Activated CD4-positive, alpha-beta T cell treated with anti-CD3 and anti-CD28 coated beads, Interleukin-2, Interleukin-6, amounts not matched to agents 100 ng/mL and 50 ng/mL, durations not matched to agents 16 hours and 8 hours (primary cell): ENCODE results near the gene EGFL8.

Experiments used
- DNase-seq: peaks from one replicate; pipeline ENCODE4 v3.0.0-alpha.2; 2020

Gene EGFL8

DNA sequence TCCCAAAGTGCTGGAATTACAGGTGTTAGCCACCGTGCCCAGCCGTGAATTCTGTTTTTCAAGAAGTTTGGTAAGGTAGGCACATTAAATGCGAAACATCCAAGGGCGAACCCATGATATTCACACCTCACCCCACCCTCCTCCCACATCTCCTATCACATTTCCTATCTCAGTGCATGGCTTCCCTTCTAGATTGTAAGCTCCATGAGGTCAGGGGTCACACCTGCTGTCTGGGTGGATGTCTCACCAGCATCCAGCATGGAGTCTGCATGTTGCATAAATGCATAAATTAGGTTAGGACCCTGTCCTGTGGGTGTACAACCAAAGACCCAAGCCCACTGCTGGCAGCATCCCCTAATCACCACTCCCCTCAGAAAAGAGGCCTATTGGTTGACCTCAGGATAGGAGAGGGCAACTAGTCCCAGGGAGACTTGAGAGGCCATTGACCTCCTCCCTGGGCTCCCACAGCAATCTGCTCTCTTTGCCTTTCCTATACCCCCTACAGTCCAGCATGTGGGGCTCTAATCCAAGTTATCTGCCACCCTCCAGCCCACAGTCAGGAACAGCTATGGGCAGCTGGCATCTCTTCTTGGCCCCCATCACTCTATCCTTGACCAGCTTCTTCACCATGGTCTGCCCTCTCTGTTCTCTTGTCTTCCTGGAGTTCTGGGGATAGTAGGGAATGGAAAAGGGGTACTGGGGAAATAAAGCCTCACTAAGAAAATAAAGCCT is 16.8 kb upstream of the EGFL8 start:
- no peak for DNase-seq

DNA sequence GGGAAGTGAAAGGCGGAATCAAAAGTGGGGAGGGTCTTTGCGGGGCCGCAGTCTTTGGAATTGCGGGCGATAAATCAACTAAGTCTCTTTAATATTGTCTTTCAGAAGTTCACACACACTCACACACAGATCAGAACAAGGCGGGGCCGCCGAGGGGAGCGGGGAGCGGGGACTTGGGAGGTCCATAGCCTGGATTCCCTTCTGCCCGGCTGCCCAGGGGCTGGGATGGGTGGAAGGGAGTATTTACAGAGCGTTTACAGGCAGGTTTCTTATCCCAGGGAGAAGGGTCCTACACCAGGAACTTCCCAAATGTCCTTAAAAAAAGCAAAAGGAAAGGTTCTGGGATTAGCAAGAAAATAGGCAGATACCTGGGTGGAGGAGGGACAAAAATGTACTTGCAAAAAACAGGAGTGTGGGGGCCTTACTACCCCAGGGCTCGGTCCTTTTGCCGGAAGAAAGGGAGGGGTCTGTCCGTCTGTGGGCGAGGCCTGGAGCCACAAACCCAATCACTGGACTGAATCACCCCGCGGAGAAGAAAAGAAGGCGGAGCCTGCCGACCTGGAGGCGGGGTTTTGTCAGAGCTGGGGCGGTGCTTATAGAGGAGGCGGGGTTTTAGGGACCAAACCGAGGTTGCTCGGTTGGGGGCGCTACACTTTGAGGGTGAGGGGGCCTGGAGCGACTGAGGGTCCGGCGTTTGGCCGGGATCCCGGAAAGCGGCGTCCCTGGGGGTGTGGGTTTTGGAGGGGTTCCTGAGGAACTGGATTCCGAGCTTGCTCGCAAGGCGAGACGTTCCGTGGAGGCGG is 15.9 kb upstream of the EGFL8 start:
- DNase-seq = peak; percentile 55

DNA sequence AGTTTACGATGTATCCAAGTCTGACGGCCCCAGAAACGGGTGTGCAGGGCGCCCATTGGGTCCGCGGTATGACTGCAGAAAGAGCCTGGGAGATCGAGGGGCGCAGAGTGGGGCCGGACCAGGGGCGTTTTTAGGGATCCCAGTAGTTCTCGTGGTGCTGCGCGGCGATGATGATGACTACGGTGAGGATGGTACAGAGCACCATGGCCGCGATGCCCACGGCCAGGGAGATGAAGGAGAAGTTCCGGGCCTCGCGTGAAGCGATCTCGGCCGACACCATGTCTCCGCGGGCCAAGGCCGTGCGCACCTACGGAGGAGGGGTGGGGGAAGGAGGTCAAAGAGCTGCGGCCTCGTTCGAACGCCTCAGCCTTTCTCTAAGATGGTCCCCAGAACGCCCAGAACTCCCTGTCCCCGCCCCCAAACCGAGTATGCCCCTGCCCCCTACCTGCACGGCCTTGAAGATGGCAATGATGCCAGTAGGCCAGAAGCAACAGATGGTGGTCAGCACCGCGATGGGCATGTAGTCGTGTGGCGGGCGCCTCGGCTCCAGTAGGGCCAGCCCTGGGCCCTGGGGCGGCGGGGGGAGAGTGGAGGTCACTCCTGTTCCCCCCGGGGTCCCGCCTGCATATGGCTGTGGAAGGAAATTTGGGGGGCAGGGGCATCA is 15.2 kb upstream of the EGFL8 start:
- DNase-seq = no peak

DNA sequence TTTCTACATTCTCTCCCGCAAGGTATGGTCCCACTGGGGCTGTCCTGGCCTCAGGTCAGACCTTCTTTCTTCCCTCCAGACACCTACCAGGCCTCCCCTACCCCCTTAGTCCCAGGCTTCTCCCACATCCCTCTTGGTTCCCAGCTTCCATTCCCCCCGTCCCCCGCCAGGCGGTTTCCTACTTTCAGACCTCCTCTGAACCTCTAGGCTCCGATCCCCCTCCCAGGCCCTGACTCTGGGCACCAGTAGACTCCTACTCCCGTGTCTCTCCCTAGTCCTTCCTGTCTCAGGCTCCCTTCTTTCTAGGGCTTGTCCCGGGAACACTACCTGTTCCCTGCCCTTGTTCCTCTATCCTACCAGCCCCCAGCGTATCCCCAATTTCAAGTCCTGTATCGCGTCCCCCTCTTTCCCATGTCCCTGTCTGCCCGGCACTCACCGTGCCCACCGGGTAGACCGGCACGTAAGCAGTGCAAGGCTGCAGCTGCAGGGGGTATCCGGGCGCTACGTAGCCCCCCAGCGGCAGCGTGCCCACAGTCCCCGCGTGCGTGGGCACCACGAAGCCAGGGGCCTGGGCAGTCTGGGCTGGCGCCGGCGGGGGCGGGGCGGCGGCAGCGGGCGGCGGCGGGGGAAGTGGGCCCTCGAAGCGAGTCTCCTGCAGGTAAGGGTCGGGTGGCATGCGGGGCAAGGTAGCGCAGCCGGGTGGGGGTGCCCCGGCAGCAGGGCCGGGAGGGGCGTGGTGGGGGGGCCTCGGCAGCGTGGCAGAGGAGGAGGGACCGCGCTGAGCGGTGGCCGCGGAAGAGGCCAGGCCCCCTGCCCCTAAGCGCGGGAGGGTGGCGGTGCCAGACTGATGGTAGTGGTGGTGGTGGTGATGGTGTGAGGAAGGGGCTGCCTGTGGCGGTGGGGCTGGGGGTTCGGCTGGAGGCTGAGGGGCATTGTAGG is 14.2 kb upstream of the EGFL8 start:
- DNase-seq = no peak

DNA sequence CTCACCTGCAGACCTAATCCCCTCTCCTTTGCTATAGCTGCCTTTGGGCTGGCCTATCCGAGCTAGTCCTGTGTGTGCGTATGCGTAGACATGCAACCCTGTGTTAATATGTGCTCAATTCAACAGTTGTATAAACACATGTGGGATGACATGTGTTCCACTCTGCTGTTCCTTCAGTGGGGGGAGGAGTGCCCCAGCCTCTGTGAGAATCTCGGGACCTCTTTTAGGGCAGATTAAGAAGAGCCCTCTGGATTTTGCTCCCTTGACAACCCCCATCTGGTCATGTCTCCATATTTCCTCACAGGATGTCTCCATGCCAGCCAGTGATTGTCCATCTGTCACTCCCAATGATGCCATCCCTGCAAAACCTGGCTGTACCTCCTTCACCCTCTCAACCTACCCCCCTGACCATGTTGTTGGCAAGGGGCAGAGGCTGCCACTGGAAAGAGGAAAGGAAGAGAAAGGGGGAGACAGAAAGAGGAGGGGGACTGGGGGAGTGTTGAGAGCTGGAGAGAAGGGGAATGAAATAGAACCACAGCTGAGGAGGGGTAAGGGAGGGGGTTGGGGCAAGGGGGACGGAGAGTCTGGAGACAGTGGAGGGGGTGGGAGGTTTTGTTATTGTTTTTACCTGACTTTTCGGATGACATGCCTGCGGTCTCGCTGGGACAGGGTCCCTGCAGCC is 13.1 kb upstream of the EGFL8 start:
- no peak for DNase-seq

DNA sequence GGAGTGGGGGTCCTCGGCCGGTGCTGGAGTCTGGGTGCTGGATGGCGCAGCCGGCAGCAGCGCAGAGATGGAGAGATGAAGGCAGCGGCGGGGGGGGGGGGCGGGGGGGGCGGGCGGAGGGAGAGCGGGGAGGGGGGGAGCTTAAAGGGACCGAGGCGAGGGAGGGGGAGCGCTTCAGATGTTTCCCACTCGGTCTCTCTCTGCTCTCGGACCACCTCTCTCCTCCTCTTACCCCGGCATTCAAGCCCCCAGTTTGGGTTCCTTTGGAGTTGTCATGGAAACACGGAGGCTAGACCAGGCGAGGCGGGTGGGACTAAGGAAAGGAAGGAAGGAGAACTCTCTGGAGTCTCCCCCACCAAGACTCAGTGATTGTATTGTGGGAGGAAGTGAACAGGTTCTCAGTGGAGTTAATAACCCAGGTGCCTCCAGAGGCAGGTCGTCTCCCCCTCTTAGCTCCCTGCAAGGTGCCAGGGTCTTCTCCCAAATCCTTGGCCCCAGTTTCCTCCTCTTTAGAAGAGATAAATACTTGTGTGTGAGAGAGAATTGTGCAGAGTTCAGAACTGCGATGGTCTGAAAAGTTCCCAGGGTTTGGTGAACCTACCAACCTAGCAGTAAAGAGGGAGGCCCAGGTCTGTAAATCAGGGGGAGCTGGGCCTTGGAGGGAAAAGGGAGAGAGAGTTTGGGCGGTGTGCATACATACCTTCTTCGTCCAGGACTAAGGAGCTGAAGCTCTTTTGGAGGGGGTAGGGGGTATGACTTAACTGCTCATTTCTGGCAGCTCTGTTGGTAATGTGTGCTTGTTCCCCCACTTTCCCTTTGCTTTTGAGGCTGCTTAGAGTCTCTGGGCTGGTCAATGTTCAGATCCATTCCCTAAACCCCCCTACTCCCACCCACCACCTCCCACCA is 12.3 kb upstream of the EGFL8 start, which contains the start of gene PRRT1:
Gene PRRT1, minus strand, starts transcription at position 77 of the 906 bp plus-strand sequence. CDS start 112 bp downstream, outside the sequence.
- no peak for DNase-seq

DNA sequence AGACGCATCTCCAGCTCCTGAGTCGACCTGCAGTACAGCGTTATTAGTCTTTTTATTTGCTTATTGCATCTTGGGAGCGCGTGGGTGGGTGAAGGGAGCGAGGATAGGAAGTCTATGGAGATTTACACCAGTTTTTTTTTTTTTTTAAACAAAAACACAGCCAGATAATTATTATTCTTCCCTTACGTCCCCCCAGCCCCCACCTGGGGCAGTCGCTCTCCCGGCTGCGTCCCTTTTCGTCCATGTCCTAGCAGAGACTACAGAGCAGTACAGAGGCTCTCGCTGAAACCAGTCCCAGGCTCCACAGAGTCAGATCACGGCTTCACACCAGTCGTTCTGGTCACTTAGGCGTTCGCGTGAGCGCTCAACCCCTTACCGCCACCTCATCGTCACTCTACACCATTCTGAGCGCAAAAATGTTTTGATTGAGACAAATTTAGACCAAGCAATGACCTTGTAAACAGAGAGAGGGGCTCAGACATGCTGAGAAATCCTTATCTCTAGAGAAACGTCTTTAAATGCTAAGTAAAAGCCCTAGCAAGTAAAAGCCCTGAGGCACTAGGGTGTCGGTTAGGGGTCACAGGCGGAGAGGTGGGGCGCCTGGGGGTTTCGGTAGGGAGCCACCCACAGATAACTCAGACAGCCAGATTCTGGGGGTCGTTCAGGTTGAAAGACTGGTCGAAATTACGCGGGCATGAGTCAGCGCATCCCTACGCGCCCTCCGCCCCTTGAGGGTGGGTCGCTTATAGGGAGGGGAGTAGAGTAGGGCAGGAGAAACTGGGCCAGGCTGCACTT is 11.4 kb upstream of the EGFL8 start:
- DNase-seq = no peak

DNA sequence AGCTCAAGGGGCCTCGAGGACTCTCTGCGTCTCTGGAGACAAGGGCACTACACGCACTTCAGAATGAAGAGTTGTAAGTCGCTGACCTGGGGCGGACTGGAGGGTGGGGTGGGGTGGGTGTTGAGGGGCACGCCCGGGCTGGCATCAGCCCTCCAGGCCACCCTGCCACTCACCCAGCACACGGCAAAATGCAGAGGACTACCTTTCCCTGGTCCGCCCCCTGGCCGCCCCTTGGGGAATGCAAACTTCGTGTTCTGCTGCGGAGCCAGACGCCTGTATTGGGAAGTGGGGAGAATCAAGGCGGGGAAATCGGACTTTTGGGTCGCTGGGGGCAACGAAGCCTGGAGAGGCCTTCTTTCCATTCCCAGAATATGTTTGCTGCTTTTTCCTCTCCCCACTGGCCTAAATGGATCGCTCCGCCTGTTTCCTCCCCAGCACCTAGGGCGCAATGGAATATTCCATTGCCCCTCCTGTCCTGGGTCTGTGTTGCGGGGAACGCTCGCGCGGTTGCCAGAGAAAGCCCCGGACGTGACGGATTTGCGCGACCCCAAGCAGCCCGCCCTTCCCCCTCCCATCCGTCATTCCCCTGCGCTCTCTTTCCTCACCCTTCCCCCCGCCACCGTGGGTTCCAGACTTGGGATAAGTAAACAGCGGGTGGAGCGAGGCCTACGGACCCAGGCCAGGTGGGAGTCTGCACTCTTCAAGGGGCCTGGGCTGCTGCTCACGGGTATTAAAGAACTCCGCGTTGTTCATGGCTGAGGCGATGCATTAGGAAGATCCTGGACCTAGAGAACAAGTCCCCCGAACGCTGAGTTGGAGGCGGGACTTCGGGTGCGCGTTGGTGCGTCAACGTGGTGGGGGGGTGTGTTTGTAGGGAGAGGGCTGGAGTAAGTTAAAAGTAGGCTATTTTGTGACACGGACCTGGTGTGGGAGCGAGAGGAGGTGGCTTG is 10.6 kb upstream of the EGFL8 start, which contains the start of gene PPT2:
Gene PPT2, plus strand, starts transcription at position 578 of the 950 bp plus-strand sequence. CDS start 454 bp downstream, outside the sequence.
- peak; percentile 67 for DNase-seq

DNA sequence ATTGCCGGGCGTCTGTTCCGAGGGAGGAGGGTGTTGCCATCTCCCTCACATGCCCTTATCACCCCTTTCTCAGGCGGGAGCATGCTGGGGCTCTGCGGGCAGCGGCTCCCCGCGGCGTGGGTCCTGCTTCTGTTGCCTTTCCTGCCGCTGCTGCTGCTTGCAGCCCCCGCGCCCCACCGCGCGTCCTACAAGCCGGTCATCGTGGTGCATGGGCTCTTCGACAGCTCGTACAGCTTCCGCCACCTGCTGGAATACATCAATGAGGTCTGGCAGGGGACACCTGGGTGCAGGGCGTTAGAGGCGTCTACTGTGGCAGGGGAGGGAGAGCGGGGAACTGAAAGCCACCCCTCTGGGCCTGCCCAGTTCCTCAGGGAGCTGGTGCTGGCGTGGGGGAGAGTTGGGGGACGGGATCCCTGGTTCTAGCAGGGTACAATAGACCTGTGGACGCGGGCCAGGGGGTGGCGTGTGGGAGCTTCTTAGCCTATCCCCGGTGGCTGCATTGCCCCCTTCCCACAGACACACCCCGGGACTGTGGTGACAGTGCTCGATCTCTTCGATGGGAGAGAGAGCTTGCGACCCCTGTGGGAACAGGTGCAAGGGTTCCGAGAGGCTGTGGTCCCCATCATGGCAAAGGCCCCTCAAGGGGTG is 9.8 kb upstream of the EGFL8 start:
- DNase-seq = peak; percentile 66

DNA sequence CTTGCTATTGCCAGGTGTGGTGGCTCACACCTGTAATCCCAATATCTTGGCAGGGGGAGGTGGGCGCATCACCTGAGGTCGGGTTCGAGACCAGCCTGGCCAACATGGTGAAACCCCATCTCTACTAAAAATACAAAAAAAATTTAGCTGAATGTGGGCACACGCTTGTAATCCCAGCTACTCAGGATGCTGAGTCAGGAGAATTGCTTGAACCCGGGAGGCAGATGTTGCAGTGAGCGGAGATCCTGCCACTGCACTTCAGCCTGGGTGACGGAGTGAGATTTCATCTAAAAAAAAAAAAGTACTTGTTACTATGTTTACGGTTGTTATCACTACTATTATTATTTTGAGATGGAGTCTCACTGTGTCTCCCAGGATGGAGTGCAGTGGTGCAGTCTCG is 7.5 kb upstream of the EGFL8 start:
- no peak for DNase-seq

DNA sequence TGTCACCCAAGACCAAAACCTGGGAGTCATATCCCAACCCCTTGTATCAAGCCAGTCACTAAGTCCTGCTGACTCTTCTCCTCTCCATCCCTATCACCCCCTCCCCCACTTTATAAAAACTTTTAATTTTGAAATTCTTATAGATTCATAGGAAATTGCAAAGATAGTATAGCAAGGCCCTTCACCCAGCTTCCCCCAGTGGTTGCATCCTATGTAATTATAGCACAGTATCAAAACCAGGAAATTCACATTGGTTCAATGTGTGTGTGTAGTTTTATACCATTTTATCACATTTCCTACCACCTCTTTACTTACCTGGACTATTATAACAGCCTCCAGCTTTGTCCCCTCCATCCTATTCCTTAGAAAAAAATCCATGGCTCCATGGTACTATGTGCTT is 6.3 kb upstream of the EGFL8 start:
- DNase-seq = no peak

DNA sequence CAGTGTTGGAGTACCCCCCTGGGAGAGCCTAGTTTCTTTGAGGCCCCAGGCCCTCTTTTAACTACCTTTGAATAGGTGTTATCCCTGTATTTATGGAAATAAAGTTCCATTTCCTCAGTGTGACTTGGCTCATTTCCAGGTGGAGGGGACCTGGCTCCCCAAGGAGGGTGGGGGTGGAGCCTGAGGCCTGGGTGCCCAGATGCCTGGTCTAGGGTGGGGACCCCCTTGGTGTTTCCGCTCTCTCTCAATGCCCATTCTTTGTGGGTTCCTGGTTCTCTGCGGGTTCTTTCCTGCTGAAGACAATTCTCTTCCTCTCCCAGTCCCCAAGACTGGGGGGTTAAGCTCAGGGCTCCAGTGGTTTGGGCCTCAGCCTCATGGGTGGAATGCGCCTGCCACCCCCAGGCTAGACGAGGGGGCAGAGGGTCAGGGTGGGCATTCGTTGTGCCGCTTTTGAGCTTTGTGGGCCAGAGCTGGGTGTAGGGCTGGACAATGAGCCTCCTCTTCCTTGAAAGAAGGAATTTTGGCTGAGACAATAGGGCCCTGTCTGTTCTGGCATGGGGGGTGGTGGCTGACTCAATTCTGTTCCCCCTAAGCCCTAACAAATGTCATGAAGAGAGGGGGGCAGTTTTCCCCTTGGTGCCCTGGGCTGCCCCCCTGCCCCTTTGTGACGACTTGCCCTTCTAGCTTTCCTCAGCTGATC is 686 bp upstream of the EGFL8 start:
- no peak for DNase-seq

DNA sequence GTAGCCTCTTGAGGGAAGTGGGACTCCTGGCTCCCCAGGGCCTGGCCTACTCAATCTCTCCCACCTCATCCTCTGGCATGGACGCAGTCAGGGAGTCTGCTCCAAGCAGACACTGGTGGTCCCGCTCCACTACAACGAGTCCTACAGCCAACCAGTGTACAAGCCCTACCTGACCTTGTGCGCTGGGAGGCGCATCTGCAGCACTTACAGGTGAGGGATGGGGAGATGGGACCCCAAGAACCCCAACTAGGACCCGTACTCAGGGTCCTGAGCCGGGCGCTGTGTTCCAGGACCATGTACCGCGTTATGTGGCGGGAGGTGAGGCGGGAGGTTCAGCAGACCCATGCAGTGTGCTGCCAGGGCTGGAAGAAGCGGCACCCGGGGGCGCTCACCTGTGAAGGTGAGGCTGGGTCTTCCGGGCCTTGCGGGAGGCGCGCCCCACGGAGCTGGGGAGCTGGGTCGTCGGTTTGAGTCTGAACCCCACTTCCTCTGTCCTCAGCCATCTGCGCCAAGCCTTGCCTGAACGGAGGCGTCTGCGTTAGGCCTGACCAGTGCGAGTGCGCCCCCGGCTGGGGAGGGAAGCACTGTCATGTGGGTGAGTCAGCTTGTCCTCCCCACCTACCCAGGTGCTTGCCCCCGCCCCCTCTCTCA is 2.1 kb downstream of the EGFL8 start:
- DNase-seq = no peak

DNA sequence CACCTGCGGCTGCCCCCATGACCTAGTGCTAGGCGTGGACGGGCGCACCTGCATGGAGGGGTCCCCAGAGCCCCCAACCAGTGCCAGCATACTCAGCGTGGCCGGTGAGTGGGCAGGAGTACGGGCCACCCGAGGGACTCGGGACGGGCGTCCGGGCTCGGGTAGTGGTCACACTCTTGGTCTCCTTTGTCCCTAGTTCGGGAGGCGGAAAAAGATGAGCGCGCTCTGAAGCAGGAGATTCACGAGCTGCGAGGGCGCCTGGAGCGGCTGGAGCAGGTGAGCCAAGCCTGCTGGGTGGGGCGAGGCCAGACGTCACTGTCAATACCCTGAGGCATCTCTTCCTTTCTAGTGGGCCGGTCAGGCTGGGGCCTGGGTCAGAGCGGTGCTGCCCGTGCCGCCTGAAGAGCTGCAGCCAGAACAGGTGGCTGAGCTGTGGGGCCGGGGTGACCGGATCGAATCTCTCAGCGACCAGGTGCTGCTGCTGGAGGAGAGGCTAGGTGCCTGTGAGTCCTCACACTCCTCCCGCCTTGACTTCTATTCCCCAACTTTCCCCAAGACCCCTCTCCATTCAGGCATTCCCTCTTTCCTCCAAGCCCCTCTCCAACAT is 2.9 kb downstream of the EGFL8 start:
- DNase-seq = no peak

DNA sequence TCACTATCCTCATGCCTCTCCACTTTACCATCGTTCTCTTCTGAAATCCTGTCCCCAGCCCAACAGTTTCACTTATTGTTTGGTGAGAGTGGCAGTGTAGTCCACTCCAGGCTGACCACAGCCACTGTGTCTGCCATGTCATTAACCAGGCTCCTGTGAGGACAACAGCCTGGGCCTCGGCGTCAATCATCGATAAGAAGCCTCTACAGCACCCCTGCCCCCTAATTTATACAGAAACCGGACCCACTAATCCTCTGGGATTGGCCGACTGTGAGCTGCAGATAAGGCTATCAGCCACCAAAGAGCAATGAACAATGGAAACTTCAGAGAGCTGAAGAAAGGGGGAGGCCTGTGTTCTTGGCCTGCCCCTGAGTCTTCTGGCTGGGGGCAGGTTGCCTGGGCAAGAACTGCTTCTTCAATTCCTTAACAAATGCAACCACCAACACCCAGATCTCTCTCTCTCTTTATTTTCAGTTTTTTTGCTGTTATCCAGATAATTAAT is 3.4 kb downstream of the EGFL8 start:
- DNase-seq = no peak

DNA sequence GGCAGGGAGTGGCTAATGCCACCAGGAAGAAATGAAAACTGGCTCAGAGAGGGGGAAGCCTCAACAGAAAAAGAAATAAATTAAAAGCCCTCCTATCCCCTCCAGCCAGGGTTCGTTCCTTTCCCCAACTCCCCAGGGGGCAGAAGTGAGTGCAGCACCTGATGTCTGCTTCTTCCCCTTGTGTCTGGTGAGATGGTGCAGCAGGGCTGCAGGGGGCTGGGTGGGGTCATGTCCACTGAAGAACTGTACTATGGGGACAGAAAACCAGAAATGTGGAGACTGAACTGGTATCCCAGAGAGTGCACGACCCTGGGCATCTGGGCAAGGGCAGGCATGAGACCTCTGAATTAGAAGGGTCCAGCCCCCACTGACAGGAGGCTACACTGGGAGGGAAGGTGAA is 4.0 kb downstream of the EGFL8 start:
- DNase-seq = no peak
